Endothelial cell of umbilical vein (primary cell): ENCODE results near the gene MSL3B.

Experiments used
- EZH2 ChIP-seq: IDR thresholded peaks from 2 replicates; pipeline ENCODE4 v1.6.1; 2012; ENCODE audit warnings: borderline replicate concordance, low read depth, mild to moderate bottlenecking, moderate library complexity, low read length, inconsistent platforms; ENCODE audit not compliant: severe bottlenecking
- FOS ChIP-seq: IDR thresholded peaks from 2 replicates; pipeline ENCODE4 v1.6.1; 2011; ENCODE audit warnings: mild to moderate bottlenecking, low read length, moderate library complexity, borderline replicate concordance; ENCODE audit not compliant: insufficient read depth
- GATA2 ChIP-seq: IDR thresholded peaks from 2 replicates; pipeline ENCODE4 v1.7.0; 2011; ENCODE audit warnings: low read depth, mild to moderate bottlenecking, moderate library complexity, mixed read lengths, low read length; ENCODE audit not compliant: insufficient read length, insufficient read depth
- JUN ChIP-seq: IDR thresholded peaks from 2 replicates; pipeline ENCODE4 v1.6.1; 2011; ENCODE audit warnings: borderline replicate concordance, low read depth; ENCODE audit not compliant: insufficient read length, insufficient read depth
- POLR2A ChIP-seq: IDR thresholded peaks from 2 replicates; pipeline ENCODE4 v1.6.1; 2012; ENCODE audit warnings: low read depth, mild to moderate bottlenecking, control low read depth, low read length
- POLR2AphosphoS5 ChIP-seq: IDR thresholded peaks from 2 replicates; pipeline ENCODE4 v1.6.1; 2012; ENCODE audit warnings: low read depth, mild to moderate bottlenecking, control low read depth, low read length, moderate library complexity; ENCODE audit not compliant: insufficient read depth
- TF ChIP-seq, protein P1 (sequence below), 2 donors: IDR thresholded peaks; 1 replicate in 1 of 2; 2 replicates in 1 of 2; pipeline ENCODE4 v1.5.1; 2011; ENCODE audit warnings: low read length in 2 of 2, mild to moderate bottlenecking in 2 of 2, moderate library complexity in 2 of 2, control low read depth in 1 of 2, inconsistent platforms in 1 of 2, low read depth in 1 of 2; ENCODE audit not compliant: insufficient read depth in 1 of 2; ENCODE audit errors: extremely low read depth in 1 of 2
- TF ChIP-seq, protein P2 (sequence below): IDR thresholded peaks from 2 replicates; pipeline ENCODE4 v1.6.1; 2011; ENCODE audit not compliant: insufficient read depth, insufficient read length

DNA sequence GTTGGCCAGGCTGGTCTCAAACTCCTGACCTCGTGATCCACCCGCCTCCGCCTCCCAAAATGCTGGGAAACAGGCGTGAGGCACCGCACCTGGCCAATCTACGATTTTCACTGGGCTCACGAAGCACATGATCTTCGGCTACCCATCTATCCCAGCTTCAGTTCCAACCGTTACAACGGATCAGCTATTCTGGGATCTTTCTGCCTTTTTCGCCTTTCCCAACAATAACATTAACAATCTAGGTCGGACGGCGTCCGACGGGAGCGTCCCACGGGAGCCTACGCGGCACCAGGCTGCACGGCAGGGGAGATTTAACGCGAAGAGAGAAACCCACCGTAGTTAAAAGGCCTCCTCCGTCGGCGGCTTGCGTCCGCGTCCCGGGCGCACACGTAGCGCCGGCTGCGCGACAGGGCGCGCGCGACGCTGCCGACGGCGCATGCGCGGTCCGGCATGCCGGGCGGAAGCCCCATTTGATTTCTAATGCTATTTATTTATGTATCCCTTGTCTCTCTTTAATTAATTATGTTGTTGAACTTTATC, at the start of gene MSL3B:
- TF ChIP-seq, protein P1, sequence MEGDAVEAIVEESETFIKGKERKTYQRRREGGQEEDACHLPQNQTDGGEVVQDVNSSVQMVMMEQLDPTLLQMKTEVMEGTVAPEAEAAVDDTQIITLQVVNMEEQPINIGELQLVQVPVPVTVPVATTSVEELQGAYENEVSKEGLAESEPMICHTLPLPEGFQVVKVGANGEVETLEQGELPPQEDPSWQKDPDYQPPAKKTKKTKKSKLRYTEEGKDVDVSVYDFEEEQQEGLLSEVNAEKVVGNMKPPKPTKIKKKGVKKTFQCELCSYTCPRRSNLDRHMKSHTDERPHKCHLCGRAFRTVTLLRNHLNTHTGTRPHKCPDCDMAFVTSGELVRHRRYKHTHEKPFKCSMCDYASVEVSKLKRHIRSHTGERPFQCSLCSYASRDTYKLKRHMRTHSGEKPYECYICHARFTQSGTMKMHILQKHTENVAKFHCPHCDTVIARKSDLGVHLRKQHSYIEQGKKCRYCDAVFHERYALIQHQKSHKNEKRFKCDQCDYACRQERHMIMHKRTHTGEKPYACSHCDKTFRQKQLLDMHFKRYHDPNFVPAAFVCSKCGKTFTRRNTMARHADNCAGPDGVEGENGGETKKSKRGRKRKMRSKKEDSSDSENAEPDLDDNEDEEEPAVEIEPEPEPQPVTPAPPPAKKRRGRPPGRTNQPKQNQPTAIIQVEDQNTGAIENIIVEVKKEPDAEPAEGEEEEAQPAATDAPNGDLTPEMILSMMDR (IDR thresholded peaks at IDR 0.05; ENCODE audit: extremely low read depth in 1 of 2, insufficient read depth in 1 of 2, low read depth in 1 of 2, low read length in 2 of 2) = no peak
- TF ChIP-seq POLR2A = peak; percentile 76
- no peak for TF ChIP-seq GATA2
- peak; percentile 36 for TF ChIP-seq POLR2AphosphoS5
- TF ChIP-seq, protein P2, sequence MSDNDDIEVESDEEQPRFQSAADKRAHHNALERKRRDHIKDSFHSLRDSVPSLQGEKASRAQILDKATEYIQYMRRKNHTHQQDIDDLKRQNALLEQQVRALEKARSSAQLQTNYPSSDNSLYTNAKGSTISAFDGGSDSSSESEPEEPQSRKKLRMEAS = no peak
- TF ChIP-seq EZH2 = no peak
- no peak for TF ChIP-seq FOS
- no peak for TF ChIP-seq JUN
